ENCODE data around the gene APBB2. TPM values are rescaled to one million over a fixed set of nuclear protein-coding genes. Genes with fewer than 3 reads are reported as not detected.

The APBB2 gene
- total and polyA plus RNA-seq, 8 donors = 4.7 to 55.4 (median 23.1) TPM

- WGBS, 5 donors = 41 to 51% (median 45%) methylated on average over 3 of the region's 3 CpGs
- peaks cover 57 to 78% (median 64%) of the 10 kb centered on the region in 4 donors for H3K4me1 ChIP-seq
- peak in 1 of 2 donors; percentile 44 for DNase-seq
- intact Hi-C loops (cut with DNase I; ENCODE audit: low total_unique reads) = loop anchor here (10.0 kb wide), 1 partner anchor 59 kb away; no protein-coding TSS in a partner anchor
- no peaks in the 10 kb centered on the region for H3K36me3 ChIP-seq
- H3K4me3 ChIP-seq = no peak overlapping the region
- H3K9me3 ChIP-seq = no peaks in the 10 kb centered on the region
- no peaks in the 10 kb centered on the region for H3K27me3 ChIP-seq
- H3K27ac ChIP-seq = peak overlapping the region in 4 of 5 donors; percentile 74 to 85 (median 82)
- TF ChIP-seq POLR2A (IDR thresholded peaks at IDR 0.05) (no peak), EP300 (IDR thresholded peaks at IDR 0.05) (no peak), POLR2AphosphoS5 (IDR thresholded peaks at IDR 0.05) (no peak), CTCF (IDR thresholded peaks at IDR 0.05) (no peak)
These were observed 68.7 kb downstream of the APBB2 start for GRCh38 chr4:41145571-41146078.

- intact Hi-C loops (cut with DNase I; ENCODE audit: low total_unique reads) = loop anchor here (10.0 kb wide), 1 partner anchor 60 kb away; no protein-coding TSS in a partner anchor
- no peak for DNase-seq
- H3K9me3 ChIP-seq = no peaks in the 10 kb centered on the region
- H3K27ac ChIP-seq = peak overlapping the region; percentile 61 to 85 (median 81)
- no peaks in the 10 kb centered on the region for H3K27me3 ChIP-seq
- WGBS, 5 donors = 66 to 80% (median 74%) methylated on average over 5 of the region's 5 CpGs
- no peak overlapping the region for H3K4me3 ChIP-seq
- TF ChIP-seq CTCF (IDR thresholded peaks at IDR 0.05) = no peak
- no peak for TF ChIP-seq EP300 (IDR thresholded peaks at IDR 0.05)
- TF ChIP-seq POLR2AphosphoS5 (IDR thresholded peaks at IDR 0.05) = no peak
- TF ChIP-seq POLR2A (IDR thresholded peaks at IDR 0.05) = no peak
- peaks cover 57 to 78% (median 64%) of the 10 kb centered on the region in 4 donors for H3K4me1 ChIP-seq
- H3K36me3 ChIP-seq = no peaks in the 10 kb centered on the region
These were observed 69.5 kb downstream of the APBB2 start for GRCh38 chr4:41144812-41145211.

- intact Hi-C loops (cut with DNase I; ENCODE audit: low total_unique reads) = loop anchor here (10.0 kb wide), 1 partner anchor 61 kb away; no protein-coding TSS in a partner anchor
- Histone ChIP-seq H3K4me1 (peaks cover 57 to 78% (median 64%) of the 10 kb centered on the region in 4 donors), H3K27ac (peak overlapping the region in 4 of 5 donors; percentile 74 to 85 (median 82))
These were observed 70.3 kb downstream of the APBB2 start for GRCh38 chr4:41144040-41144379.

More at GRCh38 chr4:41144040-41144379, 70.3 kb downstream of the APBB2 start:
- no peaks in the 10 kb centered on the region for H3K9me3 ChIP-seq
- 38 to 63% (median 59%) methylated on average over 3 of the region's 3 CpGs for WGBS, 5 donors
- TF ChIP-seq POLR2A (IDR thresholded peaks at IDR 0.05) (no peak), CTCF (IDR thresholded peaks at IDR 0.05) (no peak), POLR2AphosphoS5 (IDR thresholded peaks at IDR 0.05) (no peak), EP300 (IDR thresholded peaks at IDR 0.05) (no peak)
- DNase-seq = no peak
- no peak overlapping the region for H3K4me3 ChIP-seq
- H3K27me3 ChIP-seq = no peaks in the 10 kb centered on the region
- H3K36me3 ChIP-seq = no peaks in the 10 kb centered on the region
